HCT116 (cell line): ENCODE results near the gene RBMXL3. TPM values are rescaled to one million over a fixed set of nuclear protein-coding genes. Genes with fewer than 3 reads are reported as not detected.

ENCODE experiments used
- ATAC-seq: fragments of 200-7000 bp; cut with Tn5 transposase; 2 replicates; pipeline ENCODE4 v1.9.1; 2020; ENCODE audit warnings: mild to moderate bottlenecking, moderate library complexity
- BruUV-seq: library from RNA; stranded (reverse); fragments of 400-500 nt; replicated peaks from 2 replicates; lab custom pipeline; 2021; lab: Mats Ljungman, UMichigan
- CTCF ChIA-PET: fragments of 300-600 bp; sonication (Branson Sonifier 250); formaldehyde crosslinking; loops from one replicate; lab custom pipeline; 2021; ENCODE audit warnings: antibody characterized with exemption; lab: Charles Lee
- POLR2A ChIA-PET: fragments of 300-600, 350-600 bp; sonication (Branson Sonifier 250); formaldehyde crosslinking; loops from one replicate; lab custom pipeline; 2021; ENCODE audit warnings: antibody characterized with exemption; lab: Charles Lee
- RAD21 ChIA-PET, 2 experiments: fragments of 300-600 bp; sonication (Branson Sonifier 250); formaldehyde crosslinking; loops; one replicate each; lab custom pipeline; 2023; ENCODE audit warnings: low total read pairs in 2 of 2; ENCODE audit not compliant: uncharacterized antibody in 2 of 2, unreplicated experiment in 2 of 2, low non-redundant PET in 1 of 2; lab: Charles Lee
- DNase-seq: peaks from one replicate; pipeline ENCODE4 v3.0.0-alpha.2; 2010; ENCODE audit warnings: low read depth, low spot score
- H2AFZ ChIP-seq: fragments of 200-600 bp; shearing (Covaris generic), sonication (generic); 2 replicates; pipeline ENCODE4 v1.6.1; 2017; ENCODE audit warnings: low read depth, mixed run types, mixed read lengths, antibody characterized with exemption, low read length; ENCODE audit not compliant: poor library complexity, severe bottlenecking
- H3K27ac ChIP-seq: 2 replicates; pipeline ENCODE4 v1.5.1; 2012; ENCODE audit warnings: low read depth, low read length
- H3K27me3 ChIP-seq: fragments of 200-600 bp; sonication (generic); 2 replicates; pipeline ENCODE4 v1.6.1; 2016; ENCODE audit warnings: mixed run types, low read length, mixed read lengths; ENCODE audit not compliant: insufficient read depth
- H3K36me3 ChIP-seq, 2 experiments: fragments of 200-500 bp in 1 of 2; fragments of 200-600 bp in 1 of 2; sonication (Bioruptor generic) in 1 of 2; sonication (generic) in 1 of 2; 2 replicates each; pipeline versions ENCODE4 v1.5.1 to v1.6.1; 2014 to 2016; ENCODE audit warnings: low read length in 2 of 2, inconsistent platforms in 1 of 2, mixed read lengths in 1 of 2, mixed run types in 1 of 2; ENCODE audit not compliant: insufficient read depth in 2 of 2, control insufficient read depth in 1 of 2
- H3K4me1 ChIP-seq, 2 experiments: fragments of 200-600 bp in 1 of 2; sonication (generic) in 1 of 2; 2 replicates each; pipeline versions ENCODE4 v1.5.1 to v1.6.1; 2012 to 2017; ENCODE audit warnings: low read length in 2 of 2, inconsistent platforms in 1 of 2, mild to moderate bottlenecking in 1 of 2, mixed read lengths in 1 of 2, mixed run types in 1 of 2, moderate library complexity in 1 of 2; ENCODE audit not compliant: insufficient read depth in 2 of 2, control insufficient read depth in 1 of 2
- H3K4me2 ChIP-seq: fragments of 200-600 bp; sonication (generic); 2 replicates; pipeline ENCODE4 v1.6.1; 2017; ENCODE audit warnings: mixed run types, low read length, mixed read lengths
- H3K4me3 ChIP-seq, 2 experiments: fragments of 200-600 bp in 1 of 2; sonication (generic) in 1 of 2; replicated peaks in 1 of 2; 2 replicates each; pipeline ENCODE4 v1.5.1; 2011 to 2016; ENCODE audit warnings: low read length in 2 of 2, control low read depth in 1 of 2, low read depth in 1 of 2, mild to moderate bottlenecking in 1 of 2, mixed read lengths in 1 of 2, mixed run types in 1 of 2
- H3K79me2 ChIP-seq: fragments of 200-600 bp; sonication (generic); 2 replicates; pipeline ENCODE4 v1.6.1; 2017; ENCODE audit warnings: mild to moderate bottlenecking, mixed run types, low read length, moderate library complexity, mixed read lengths; ENCODE audit not compliant: insufficient read depth
- H3K9ac ChIP-seq: fragments of 200-600 bp; sonication (generic); 2 replicates; pipeline ENCODE4 v1.6.1; 2016; ENCODE audit warnings: low read length, mixed read lengths
- H3K9me2 ChIP-seq: fragments of 200-600 bp; sonication (generic), shearing (Covaris generic); 2 replicates; pipeline ENCODE4 v1.6.1; 2017; ENCODE audit warnings: mixed run types, mild to moderate bottlenecking, moderate library complexity; ENCODE audit not compliant: insufficient read depth
- H3K9me3 ChIP-seq, 2 experiments: fragments of 200-500 bp in 1 of 2; fragments of 200-600 bp in 1 of 2; sonication (Bioruptor generic) in 1 of 2; sonication (generic) in 1 of 2; 2 replicates each; pipeline ENCODE4 v1.6.1; 2014 to 2017; ENCODE audit warnings: low read length in 2 of 2, mixed read lengths in 2 of 2, inconsistent platforms in 1 of 2, low read depth in 1 of 2, mild to moderate bottlenecking in 1 of 2, mixed run types in 1 of 2, moderate library complexity in 1 of 2; ENCODE audit not compliant: control insufficient read depth in 1 of 2, insufficient read depth in 1 of 2
- H4K20me1 ChIP-seq: fragments of 200-600 bp; sonication (generic), shearing (Covaris generic); 2 replicates; pipeline ENCODE4 v1.6.1; 2017; ENCODE audit warnings: mixed run types, mild to moderate bottlenecking, moderate library complexity; ENCODE audit not compliant: insufficient read depth
- CTCF ChIP-seq, 3 experiments: fragments of 200-600 bp in 1 of 3; sonication (generic) in 1 of 3; IDR thresholded peaks in 2 of 3; conservative IDR thresholded peaks in 1 of 3; 2 replicates each; pipeline ENCODE4 v1.5.1; 2012 to 2017; ENCODE audit warnings: low read depth in 2 of 3, low read length in 2 of 3, antibody characterized with exemption in 1 of 3, borderline replicate concordance in 1 of 3, control low read depth in 1 of 3, mild to moderate bottlenecking in 1 of 3, mixed read lengths in 1 of 3, mixed run types in 1 of 3, moderate library complexity in 1 of 3; ENCODE audit not compliant: insufficient read depth in 1 of 3
- EGR1 ChIP-seq: IDR thresholded peaks from 2 replicates; pipeline ENCODE4 v1.6.1; 2012; ENCODE audit warnings: low read depth
- POLR2A ChIP-seq: IDR thresholded peaks from 2 replicates; pipeline ENCODE4 v1.7.0; 2011; ENCODE audit warnings: borderline replicate concordance; ENCODE audit not compliant: insufficient read depth, insufficient read length; ENCODE audit errors: extremely low read depth
- REST ChIP-seq: IDR thresholded peaks from 2 replicates; pipeline ENCODE4 v1.6.1; 2012; ENCODE audit warnings: low read depth
- SP1 ChIP-seq: IDR thresholded peaks from 2 replicates; pipeline ENCODE4 v1.6.1; 2012; ENCODE audit warnings: low read depth
- SRF ChIP-seq: IDR thresholded peaks from 2 replicates; pipeline ENCODE4 v1.6.1; 2012; ENCODE audit warnings: low read depth
- intact Hi-C: fragments of 100-400 bp; cut with micrococcal nuclease; formaldehyde crosslinking; loops from 2 replicates; pipeline ENCODE4 v1.10.0; 2022
- total RNA-seq: library from RNA; stranded (reverse); gene quantifications from one replicate; pipeline ENCODE4 v1.2.1, GENCODE V29; 2021; ENCODE audit not compliant: unreplicated experiment

Gene RBMXL3
- total RNA-seq, 1 experiment from 2014 or later, result not detected

GRCh38 chrX:115229337-115230003 is 40.3 kb downstream of the RBMXL3 start:
- Histone ChIP-seq H4K20me1 (no peaks in the 10 kb centered on the region), H3K27me3 (no peaks in the 10 kb centered on the region), H2AFZ (no peak overlapping the region), H3K27ac (no peak overlapping the region), H3K9me3 (no peaks in the 10 kb centered on the region), H3K79me2 (no peaks in the 10 kb centered on the region), H3K4me1 (no peaks in the 10 kb centered on the region), H3K9me2 (no peaks in the 10 kb centered on the region), H3K9ac (no peak overlapping the region), H3K4me2 (no peak overlapping the region), H3K4me3 (no peak overlapping the region), H3K36me3 (no peaks in the 10 kb centered on the region)
- no TSS peak for BruUV-seq
- DNase-seq (no peak), ATAC-seq (no peak)
- ChIA-PET RAD21 (no interaction called here), POLR2A (no interaction called here), CTCF (no interaction called here)
- no peak for TF ChIP-seq REST
- TF ChIP-seq POLR2A, result no peak
- TF ChIP-seq SRF, result no peak
- TF ChIP-seq EGR1, result no peak
- TF ChIP-seq CTCF (IDR thresholded peaks at IDR 0.05 in 2 of 3, conservative IDR thresholded peaks at IDR 0.05 in 1 of 3; ENCODE audit: borderline replicate concordance in 1 of 3, insufficient read depth in 1 of 3, low read depth in 2 of 3, low read length in 2 of 3), result no peak
- no peak for TF ChIP-seq SP1
- intact Hi-C loops, result loop anchor here (5.0 kb wide), 1 partner anchor 463 kb away; no protein-coding TSS in a partner anchor
